Thymus (tissue), 11 donors: ENCODE results near the gene VMP1. TPM values are rescaled to one million over a fixed set of nuclear protein-coding genes. Genes with fewer than 3 reads are reported as not detected.
"Not testable (repeated sequence)": the region's sequence is repeated elsewhere in the genome, so short reads cannot be mapped to it uniquely, and the experiment has no call there.

Source experiments
- DNase-seq, 9 donors: peaks; one replicate each; pipeline ENCODE4 v3.0.0-alpha.2; 2013; ENCODE audit warnings: low spot score in 9 of 9, low read depth in 6 of 9, missing footprints in 1 of 9
- H3K27ac ChIP-seq, 2 donors: one replicate each; pipeline ENCODE4 v1.5.1; 2013; ENCODE audit warnings: control low read depth in 1 of 2, low read depth in 1 of 2, low read length in 1 of 2, mild to moderate bottlenecking in 1 of 2, moderate library complexity in 1 of 2
- H3K27me3 ChIP-seq, 2 donors: one replicate each; pipeline ENCODE4 v1.5.1; 2013; ENCODE audit warnings: low read length in 1 of 2; ENCODE audit not compliant: control insufficient read depth in 2 of 2, insufficient read depth in 1 of 2
- H3K36me3 ChIP-seq, 2 donors: one replicate each; pipeline ENCODE4 v1.5.1; 2013; ENCODE audit warnings: low read length in 1 of 2, mild to moderate bottlenecking in 1 of 2, moderate library complexity in 1 of 2; ENCODE audit not compliant: control insufficient read depth in 2 of 2, insufficient read depth in 2 of 2
- H3K4me1 ChIP-seq, 2 donors: one replicate each; pipeline ENCODE4 v1.5.1; 2013; ENCODE audit warnings: low read length in 2 of 2; ENCODE audit not compliant: control insufficient read depth in 2 of 2, insufficient read depth in 2 of 2
- H3K4me3 ChIP-seq, 2 donors: one replicate each; pipeline ENCODE4 v1.5.1; 2013; ENCODE audit warnings: low read length in 2 of 2, control low read depth in 1 of 2, mild to moderate bottlenecking in 1 of 2
- H3K9me3 ChIP-seq, 2 donors: one replicate each; pipeline ENCODE4 v1.5.1; 2013; ENCODE audit warnings: low read length in 1 of 2, mild to moderate bottlenecking in 1 of 2; ENCODE audit not compliant: control insufficient read depth in 2 of 2, insufficient read depth in 1 of 2
- WGBS: extraction: QIAGEN DNeasy Blood & Tissue Kit; methylation state at CpG from one replicate; pipeline ENCODE4 v1.1.7; 2013; 5-methylcytosine and 5-hydroxymethylcytosine counted together
- polyA plus RNA-seq: library from polyadenylated mRNA; stranded (reverse); fragments of 200-250 nt; gene quantifications from one replicate; pipeline ENCODE4 v1.2.3, GENCODE V29; 2013
- total RNA-seq: library from RNA; stranded (reverse); fragments of 120-200 nt; gene quantifications from one replicate; pipeline ENCODE4 v1.2.4, GENCODE V29; 2013
- donor health status: healthy.

Gene VMP1
- total and polyA plus RNA-seq, 2 donors: 72.3 to 202 TPM

DNA sequence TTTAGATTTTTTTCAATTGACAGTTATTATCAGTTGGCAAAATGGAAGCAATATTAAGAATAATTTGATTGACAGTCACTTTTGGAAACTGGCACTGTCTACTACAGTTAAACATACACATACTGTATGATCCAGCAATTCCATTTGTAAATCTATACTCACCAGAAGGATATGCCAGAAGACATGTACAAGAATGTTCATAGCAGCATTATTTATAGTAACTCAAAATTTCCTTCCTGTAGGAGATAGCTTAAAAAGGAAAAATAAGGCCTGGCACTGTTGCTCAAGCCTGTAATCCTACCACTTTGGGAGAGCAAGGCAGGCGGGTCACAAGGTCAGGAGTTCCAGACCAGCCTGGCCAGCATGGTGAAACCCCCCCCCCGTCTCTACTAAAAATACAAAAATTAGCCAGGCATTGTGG is 89.3 kb downstream of the VMP1 start:
- H3K27ac ChIP-seq: no peak overlapping the region
- DNase-seq: no peak
- 98% methylated on average over 2 of the region's 2 CpGs for WGBS
- H3K9me3 ChIP-seq: no peaks in the 10 kb centered on the region
- no peaks in the 10 kb centered on the region for H3K4me1 ChIP-seq
- H3K27me3 ChIP-seq: no peaks in the 10 kb centered on the region
- H3K4me3 ChIP-seq: no peak overlapping the region
- peaks cover 2 to 3% of the 10 kb centered on the region in 2 donors for H3K36me3 ChIP-seq

DNA sequence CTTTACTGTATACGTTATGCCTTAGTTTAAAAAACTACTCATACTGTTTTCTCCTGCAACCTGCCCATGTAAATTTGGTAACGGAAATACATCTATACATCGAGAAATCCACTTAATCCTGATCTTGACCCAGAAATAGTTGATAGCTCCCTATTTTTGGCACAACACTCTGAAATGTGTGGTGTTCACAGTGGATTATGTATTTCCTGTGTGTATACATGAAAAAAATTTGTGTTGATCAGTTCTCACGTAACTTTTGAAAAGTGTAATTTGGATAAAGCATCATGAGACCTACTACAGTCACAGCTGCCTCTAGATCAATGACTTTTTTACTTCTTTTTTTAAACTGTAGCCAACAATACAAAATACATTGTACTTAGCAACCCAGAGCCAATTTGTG is 90.7 kb downstream of the VMP1 start:
- no peaks in the 10 kb centered on the region for H3K4me1 ChIP-seq
- no peak for DNase-seq
- H3K4me3 ChIP-seq: no peak overlapping the region
- H3K9me3 ChIP-seq: no peaks in the 10 kb centered on the region
- peaks cover under 1 to 3% of the 10 kb centered on the region in 2 donors for H3K36me3 ChIP-seq
- H3K27me3 ChIP-seq: no peaks in the 10 kb centered on the region
- 96% methylated on average over 4 of the region's 4 CpGs for WGBS
- H3K27ac ChIP-seq: no peak overlapping the region

DNA sequence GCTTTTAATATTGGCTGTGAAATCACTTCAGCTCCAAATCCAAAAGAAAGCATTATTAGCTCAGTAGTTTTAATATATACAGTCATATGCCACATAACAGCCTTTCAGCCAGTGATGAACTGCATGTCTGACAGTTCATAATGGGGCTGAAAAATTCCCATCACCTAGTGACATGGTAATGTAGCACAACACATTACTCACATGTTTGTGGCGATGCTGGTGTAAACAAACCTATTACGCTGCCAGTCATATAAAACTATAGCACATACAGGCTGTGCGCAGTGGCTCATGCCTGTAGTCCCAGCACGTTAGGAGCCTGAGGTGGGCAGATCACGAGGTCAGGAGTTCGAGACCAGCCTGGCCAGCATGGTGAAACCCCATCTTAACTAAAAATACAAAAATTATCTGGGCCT is 93.1 kb downstream of the VMP1 start:
- DNase-seq: no peak

DNA sequence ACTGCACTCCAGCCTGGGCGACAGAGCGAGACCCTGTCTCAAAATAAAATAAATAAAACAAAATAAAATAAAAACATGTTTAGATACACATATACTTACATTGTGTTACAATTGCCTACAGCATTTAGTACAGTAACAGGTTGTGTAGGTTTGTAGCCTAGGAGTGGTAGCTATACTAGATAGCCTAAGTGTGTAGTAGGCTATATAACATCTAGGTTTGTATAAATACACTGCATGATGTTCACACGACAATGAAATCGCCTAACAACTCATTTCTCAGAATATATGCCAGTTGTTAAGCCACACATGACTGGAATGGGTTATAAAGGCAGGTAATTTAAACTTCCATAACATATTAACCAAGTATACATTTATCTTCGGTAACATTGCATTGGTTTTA is 94.7 kb downstream of the VMP1 start:
- H3K4me3 ChIP-seq: no peak overlapping the region
- no peaks in the 10 kb centered on the region for H3K27me3 ChIP-seq
- no peaks in the 10 kb centered on the region for H3K36me3 ChIP-seq
- no peak overlapping the region for H3K27ac ChIP-seq
- DNase-seq: no peak
- H3K4me1 ChIP-seq: no peaks in the 10 kb centered on the region
- no peaks in the 10 kb centered on the region for H3K9me3 ChIP-seq
- 98% methylated on average over 5 of the region's 5 CpGs for WGBS

More for the DNA sequence above, 93.1 kb downstream of the VMP1 start:
- no peak overlapping the region for H3K27ac ChIP-seq
- no peaks in the 10 kb centered on the region for H3K27me3 ChIP-seq
- no peaks in the 10 kb centered on the region for H3K9me3 ChIP-seq
- H3K4me1 ChIP-seq: no peaks in the 10 kb centered on the region
- 98% methylated on average over 6 of the region's 6 CpGs for whole genome bisulfite sequencing
- H3K4me3 ChIP-seq: no peak overlapping the region
- no peaks in the 10 kb centered on the region for H3K36me3 ChIP-seq

DNA sequence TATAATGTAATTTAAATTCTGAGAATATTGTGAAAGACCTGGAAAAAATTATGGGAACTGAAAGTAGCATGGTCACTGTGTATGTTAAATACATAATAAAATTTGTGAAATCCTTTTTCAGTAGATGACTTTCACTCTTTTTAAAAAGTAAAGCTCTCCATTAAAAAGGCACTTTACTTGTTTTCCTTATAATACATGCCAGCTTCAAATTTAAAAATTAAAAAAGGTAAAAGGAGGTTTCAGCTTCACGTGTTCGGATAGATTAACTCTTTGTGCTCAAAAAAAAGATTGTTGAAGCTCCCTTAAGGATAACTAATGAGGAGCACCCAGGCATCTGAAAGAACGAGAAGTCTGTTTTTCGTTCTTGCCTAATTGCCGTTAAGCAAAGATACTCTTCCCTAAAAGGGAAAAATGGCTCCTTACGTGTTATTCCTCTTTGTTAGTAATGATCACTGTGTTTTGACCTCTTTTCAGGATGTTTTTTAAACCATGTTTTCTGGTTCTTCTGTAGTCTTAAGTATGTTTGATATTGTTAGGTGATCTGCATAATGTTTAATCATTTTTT is 97.5 kb downstream of the VMP1 start:
- no peaks in the 10 kb centered on the region for H3K4me1 ChIP-seq
- no peaks in the 10 kb centered on the region for H3K9me3 ChIP-seq
- H3K27ac ChIP-seq: peak overlapping the region; percentile 8 to 18
- H3K36me3 ChIP-seq: no peaks in the 10 kb centered on the region
- DNase-seq: no peak
- H3K4me3 ChIP-seq: no peak overlapping the region
- no peaks in the 10 kb centered on the region for H3K27me3 ChIP-seq
- WGBS: 96% methylated on average over 6 of the region's 6 CpGs

DNA sequence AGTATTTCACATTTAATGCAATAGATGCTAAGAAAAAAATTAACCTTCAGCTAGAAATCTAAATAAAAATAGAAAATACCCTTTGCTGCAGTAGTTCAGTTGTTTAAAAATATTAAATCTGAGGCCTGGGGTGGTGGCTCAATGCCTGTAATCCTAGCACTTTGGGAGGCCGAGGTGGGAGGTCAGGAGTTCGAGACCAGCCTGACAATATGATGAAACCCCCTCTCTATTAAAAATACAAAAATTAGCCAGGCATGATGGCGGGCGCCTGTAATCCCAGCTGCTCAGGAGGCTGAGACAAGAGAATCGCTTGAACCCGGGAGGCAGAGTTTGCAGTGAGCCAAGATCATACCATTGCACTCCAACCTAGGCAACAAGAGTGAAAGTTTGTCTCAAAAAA is 98.9 kb downstream of the VMP1 start:
- not testable (repeated sequence) for H3K4me3 ChIP-seq, H3K36me3 ChIP-seq, H3K9me3 ChIP-seq, DNase-seq, H3K27me3 ChIP-seq, H3K4me1 ChIP-seq, H3K27ac ChIP-seq
- 97% methylated on average over 6 of the region's 6 CpGs for WGBS

DNA sequence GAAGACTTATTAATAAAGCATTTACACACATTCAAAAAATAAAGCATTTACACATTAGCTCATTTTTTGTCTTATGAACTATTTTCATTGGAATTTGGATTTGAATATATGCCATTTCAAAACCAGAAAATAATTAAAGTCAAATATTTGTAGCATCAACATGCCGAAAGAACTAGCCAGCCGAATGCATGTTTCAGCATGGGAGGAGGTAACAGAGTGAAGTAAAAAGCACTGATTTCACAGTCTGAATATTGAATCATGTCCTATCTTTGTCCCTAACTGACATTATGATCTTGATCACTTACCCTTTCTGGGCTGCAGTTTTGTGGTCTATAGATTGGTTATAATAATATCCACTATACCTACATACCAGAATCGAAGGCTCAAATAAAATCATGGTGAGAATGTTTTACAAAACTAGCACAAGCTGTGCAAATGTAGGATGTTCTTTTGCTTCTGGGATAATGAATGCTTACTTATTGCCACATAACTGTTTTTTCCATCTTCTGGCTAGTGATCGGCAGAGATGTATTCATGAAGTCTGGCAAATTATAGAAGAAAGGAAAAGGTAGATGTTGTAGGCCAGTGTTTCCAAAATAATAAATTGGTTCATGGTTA is 100.5 kb downstream of the VMP1 start:
- H3K9me3 ChIP-seq: no peaks in the 10 kb centered on the region
- no peak overlapping the region for H3K27ac ChIP-seq
- WGBS: 97% methylated on average over 4 of the region's 4 CpGs
- no peaks in the 10 kb centered on the region for H3K4me1 ChIP-seq
- no peaks in the 10 kb centered on the region for H3K27me3 ChIP-seq
- DNase-seq: no peak
- peaks cover 0 to 6% of the 10 kb centered on the region in 2 donors for H3K36me3 ChIP-seq
- no peak overlapping the region for H3K4me3 ChIP-seq

DNA sequence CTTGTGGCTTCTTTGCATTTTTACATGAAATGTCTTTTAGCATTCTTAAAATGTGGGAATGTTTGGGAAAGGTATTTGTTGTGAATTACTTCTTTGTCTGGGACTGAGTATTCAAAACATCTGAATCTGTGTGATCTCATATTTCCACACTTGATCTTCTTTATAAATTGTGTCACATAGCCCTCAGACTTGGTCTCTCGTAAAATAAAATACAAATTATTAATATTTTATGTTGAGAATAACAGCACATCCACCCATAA is 103.4 kb downstream of the VMP1 start:
- peaks cover 0 to 8% of the 10 kb centered on the region in 2 donors for H3K36me3 ChIP-seq
- no peak for DNase-seq
- WGBS: 95% methylated on average over 1 of the region's 1 CpG
- H3K27ac ChIP-seq: no peak overlapping the region
- no peaks in the 10 kb centered on the region for H3K4me1 ChIP-seq
- no peaks in the 10 kb centered on the region for H3K27me3 ChIP-seq
- H3K4me3 ChIP-seq: no peak overlapping the region
- H3K9me3 ChIP-seq: no peaks in the 10 kb centered on the region

DNA sequence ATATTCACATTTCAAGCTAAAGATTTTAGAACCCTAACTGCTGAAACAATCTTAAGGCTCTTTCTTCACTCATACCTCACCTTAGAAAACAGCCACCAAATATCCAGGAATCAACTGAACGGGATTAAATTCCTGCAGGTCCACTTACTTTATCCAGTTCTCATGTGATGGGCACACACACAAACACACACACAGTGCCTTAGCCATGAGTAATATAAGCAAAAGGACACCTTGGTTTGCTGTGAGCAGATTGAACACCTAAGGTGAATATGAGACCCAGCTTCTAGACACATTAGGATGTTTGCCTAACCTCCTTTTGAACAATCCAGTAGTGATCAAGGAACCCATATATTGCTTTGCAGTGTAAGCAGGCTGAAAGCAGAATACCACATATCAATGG is 103.8 kb downstream of the VMP1 start:
- H3K4me1 ChIP-seq: no peaks in the 10 kb centered on the region
- H3K27ac ChIP-seq: no peak overlapping the region
- WGBS: 98% methylated on average over 1 of the region's 1 CpG
- no peaks in the 10 kb centered on the region for H3K9me3 ChIP-seq
- no peaks in the 10 kb centered on the region for H3K27me3 ChIP-seq
- peaks cover 0 to 8% of the 10 kb centered on the region in 2 donors for H3K36me3 ChIP-seq
- H3K4me3 ChIP-seq: no peak overlapping the region
- DNase-seq: no peak
